ENCODE measurements around the gene OTUB1. TPM values are rescaled to one million over a fixed set of nuclear protein-coding genes. Genes with fewer than 3 reads are reported as not detected.

OTUB1 gene
- polyA plus RNA-seq, 3 donors: 96.8 to 103 (median 97.5) TPM

DNA sequence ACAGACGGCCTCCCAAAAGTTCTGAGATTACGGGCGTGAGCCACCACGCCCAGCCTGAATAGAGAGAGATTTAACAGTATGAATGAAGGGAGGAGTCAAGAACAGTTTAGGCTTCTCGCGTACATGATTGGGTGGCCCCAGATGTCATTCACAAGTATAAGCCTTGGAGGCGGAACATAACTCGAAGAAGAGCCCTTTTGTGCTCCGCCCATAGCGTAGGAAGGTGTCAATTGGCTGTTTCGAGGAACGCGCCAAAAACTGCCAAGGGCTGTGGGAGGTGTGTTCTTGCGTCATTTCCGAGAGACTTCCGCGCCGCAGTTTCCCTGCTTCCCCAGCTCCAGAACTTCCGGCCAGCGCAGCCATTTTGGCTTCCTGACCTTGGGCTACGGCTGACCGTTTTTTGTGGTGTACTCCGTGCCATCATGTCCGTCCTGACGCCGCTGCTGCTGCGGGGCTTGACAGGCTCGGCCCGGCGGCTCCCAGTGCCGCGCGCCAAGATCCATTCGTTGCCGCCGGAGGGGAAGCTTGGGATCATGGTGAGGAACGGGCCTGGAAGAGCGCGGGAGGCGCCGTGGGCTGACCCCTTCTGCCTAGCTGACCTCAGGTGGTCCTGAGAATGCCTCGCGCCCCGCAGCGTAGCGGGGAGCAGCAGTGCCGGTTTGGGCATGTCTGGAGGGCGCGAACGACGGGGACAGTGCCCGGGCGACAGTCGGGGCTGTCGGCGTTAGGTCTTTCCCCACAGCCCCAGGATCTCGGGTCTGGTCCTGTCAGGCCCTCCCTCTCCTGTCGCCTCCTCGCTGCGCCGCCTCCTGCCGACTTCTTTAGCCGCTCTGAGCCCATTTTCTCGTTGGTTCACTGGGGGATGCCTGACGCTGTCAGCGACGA lies 11.7 kb upstream of the OTUB1 start, which contains the start of gene COX8A:
Gene COX8A, plus strand, starts transcription at position 362 of the 885 bp plus-strand sequence. Its CDS starts 61 bp downstream, at position 423.
- DNase-seq (ENCODE audit: low read depth in 3 of 3, low spot score in 2 of 3): peak; percentile 99 to 100 (median 99)

DNA sequence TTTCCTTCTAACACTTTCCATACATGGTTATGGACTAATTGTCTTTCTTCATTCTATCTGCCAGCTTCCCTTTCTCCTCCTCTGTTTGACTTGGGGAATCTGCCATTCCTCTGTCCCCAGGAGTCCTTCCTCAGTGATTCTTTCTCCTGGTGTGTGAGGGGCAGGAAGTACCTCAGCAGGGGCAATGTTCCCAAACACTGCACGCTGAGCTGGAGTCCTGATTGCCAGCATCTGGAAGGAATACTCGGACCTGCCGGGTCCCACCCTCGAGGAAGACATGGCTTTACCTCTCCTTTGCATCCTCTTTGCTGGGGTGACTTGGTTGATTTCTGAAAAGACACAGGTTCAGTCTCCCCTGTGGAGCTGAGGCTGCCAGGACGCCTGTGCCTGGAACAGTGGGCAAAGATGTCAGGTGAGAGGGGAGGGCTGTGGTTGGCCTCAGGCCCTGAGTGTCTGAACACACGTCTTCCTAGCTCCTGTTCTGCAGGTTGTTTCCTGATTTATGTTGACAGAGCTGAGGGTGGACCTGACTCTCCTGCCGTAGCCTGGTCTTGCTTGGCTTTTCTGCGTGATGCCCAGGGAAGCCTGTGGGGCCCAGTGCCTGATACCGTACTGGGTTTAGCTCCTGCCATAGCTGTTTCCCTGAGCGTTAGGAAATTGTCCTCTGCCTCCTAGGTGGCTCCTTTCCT lies 7.5 kb upstream of the OTUB1 start:
- DNase-seq (ENCODE audit: low read depth in 3 of 3, low spot score in 2 of 3): no peak

- no peak for DNase-seq (ENCODE audit: low read depth in 3 of 3, low spot score in 2 of 3)
These were observed 6.8 kb upstream of the OTUB1 start for GRCh38 chr11:63979426-63979825.

GRCh38 chr11:63985812-63986155 lies 454 bp upstream of the OTUB1 start:
- DNase-seq (ENCODE audit: low read depth in 3 of 3, low spot score in 2 of 3): no peak

GRCh38 chr11:63986932-63987513 lies 785 bp downstream of the OTUB1 start:
- no peak for DNase-seq (ENCODE audit: low read depth in 3 of 3, low spot score in 2 of 3)

DNA sequence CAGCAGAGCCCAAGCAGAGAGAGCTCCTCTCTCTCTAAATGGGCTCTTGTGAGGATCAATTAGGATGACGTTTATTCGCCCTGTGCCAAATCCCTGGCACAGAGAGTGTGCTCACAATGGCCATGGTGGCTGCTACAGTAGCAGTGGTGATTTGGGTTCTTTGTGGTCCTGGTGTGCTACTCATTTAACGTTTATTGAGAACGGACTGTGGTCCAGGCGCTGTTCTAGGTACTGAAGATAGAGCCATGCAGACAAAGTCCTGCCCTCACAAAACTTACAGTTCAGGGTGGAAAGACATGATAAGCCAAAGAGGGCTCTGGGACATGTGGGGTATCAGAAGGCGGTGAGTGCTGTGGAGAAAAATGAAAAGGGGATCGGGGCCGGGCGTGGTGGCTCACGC lies 5.3 kb downstream of the OTUB1 start:
- no peak for DNase-seq (ENCODE audit: low read depth in 3 of 3, low spot score in 2 of 3)

GRCh38 chr11:63993100-63993499 lies 6.9 kb downstream of the OTUB1 start:
- DNase-seq (ENCODE audit: low read depth in 3 of 3, low spot score in 2 of 3): no peak

- no peak for DNase-seq (ENCODE audit: low read depth in 3 of 3, low spot score in 2 of 3)
These were observed 7.8 kb downstream of the OTUB1 start for GRCh38 chr11:63993993-63994392.

- DNase-seq (ENCODE audit: low read depth in 3 of 3, low spot score in 2 of 3): no peak
These were observed 10.3 kb downstream of the OTUB1 start for GRCh38 chr11:63996512-63996911.

- DNase-seq (ENCODE audit: low read depth in 3 of 3, low spot score in 2 of 3): no peak
These were observed 11.0 kb downstream of the OTUB1 start for GRCh38 chr11:63997104-63997700.

DNA sequence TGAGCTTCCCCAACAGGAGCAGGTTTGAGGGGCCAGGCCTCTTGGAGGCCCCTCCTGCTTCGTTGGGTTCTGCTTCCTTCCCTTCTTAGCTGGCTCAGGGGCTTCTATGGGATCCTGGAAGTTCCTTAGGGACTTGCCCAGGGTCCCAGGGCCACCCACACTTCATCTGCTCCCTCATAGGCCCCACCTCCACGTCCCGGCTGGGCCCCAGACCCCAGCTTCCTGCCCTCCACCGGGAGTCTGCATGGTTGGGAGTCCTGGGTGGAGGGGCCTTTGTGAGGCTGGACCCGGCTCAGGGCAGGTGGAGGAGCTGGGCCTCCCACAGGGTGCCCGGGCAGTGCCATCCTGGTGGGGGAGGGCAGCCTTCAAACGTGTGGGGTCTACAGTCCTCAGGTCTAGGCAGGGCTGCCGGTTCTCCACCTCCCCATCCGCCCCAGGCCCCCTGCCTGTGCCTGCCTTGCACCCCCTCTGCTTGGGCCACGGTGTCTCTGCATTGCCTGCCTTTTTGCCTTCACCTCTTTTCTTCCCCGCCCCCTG lies 11.6 kb downstream of the OTUB1 start:
- DNase-seq (ENCODE audit: low read depth in 3 of 3, low spot score in 2 of 3): no peak

DNA sequence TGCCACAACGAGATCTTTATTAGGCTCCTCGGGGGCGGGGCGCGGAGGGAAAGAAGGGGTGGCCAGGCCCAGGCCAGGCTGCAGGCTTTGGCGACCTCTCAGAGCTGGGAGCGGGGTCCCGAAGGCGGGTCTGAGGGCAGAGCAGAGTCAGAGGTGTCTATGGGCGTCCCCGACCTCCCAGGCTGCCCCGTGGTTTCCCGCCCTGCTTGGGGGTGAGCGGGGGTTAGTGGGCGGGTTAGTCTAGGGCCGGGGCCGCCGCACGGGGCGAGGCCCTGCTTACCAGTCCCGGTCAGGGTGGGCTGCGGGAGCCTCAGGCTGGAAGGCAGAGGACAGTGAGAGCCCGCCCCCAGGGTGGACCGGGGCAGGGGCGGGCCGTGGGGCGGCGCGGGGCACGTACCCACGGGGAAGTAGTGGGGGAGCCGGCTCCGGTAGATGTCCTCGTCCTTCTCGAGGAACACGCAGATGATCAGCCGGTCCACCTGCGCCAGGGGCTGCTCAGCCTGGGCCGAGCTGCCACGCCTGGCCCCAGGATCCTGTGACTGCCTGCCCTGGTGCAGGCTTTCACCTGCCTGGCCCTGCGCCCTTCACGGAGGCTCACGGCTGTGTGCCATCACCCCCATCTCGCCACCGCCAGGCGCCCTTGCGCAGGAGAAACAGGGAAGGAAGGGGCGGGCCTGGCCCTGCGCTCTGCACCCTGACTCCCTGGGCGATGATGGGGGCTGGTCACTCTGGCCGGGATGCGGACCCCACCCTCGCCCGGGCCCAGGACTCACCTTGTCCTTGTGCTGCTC lies 12.5 kb downstream of the OTUB1 start:
- DNase-seq (ENCODE audit: low read depth in 3 of 3, low spot score in 2 of 3): no peak

DNA sequence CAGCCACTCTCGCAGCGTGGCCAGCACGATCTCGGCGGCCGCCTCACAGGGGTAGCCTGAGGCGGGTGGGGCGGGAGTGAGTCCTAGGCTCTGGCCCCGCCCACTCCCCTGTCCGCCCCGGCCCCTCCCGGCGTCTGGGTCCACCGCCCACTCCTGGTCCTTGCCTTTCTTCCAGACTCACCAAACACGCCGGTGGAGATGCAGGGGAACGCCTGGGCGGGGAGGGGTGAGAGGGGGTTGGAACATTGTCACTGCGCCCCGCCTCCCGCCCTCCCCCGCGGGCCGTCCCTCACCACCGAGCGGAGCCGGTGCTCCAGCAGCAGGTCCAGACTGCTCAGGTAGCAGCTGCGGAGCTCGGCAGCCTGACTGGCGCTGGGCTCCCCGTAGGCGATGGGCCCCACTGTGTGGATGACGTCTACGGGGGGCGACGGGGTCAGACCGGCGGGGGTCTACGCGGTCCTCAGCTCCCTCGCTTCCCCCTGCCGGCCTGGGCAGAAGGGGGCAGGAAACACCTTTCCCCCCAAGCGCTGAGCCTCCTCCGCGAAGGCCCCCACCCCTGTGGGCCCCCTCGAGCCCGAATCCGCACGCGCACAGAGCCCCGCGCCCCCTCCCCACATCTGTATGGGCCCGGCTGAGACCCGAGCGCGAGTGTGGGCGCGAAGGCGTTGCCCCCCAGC lies 13.2 kb downstream of the OTUB1 start:
- DNase-seq (ENCODE audit: low read depth in 3 of 3, low spot score in 2 of 3): no peak

DNA sequence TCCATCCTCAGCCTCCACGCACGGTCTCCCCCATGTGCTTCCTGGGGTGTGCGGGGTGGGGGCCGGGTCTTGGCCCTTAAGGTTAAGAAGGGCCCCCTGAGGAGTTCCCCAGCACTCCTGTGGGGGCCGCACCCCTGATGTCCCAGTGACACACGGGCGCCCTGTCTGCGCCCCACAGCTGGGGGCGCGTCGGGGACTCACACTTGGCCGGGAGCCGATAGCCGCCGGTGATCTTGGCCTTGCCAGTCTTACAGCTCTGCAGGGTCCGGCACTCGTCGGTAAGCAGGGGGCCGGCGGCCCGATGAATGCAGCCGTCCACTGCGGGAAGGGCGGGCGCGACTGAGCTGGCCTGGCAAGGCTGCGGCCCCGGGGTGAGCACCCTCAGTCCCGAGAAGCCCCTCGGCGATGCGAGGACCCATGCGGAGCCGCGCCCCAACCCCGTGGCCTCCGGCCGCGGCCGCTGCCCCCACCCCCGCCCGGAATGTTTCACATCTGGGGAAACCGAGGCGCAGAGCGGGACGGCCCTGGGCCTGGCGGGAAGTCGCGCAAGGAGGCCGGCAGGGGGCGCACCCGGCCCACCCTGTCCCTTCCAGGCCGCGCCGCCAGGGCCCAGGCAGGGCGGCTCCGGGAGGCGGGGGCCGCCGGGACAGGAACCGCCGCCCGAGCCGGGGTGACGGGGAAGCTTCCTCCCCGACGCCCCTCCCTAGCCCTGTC lies 13.9 kb downstream of the OTUB1 start:
- DNase-seq (ENCODE audit: low read depth in 3 of 3, low spot score in 2 of 3): no peak

- no peak for DNase-seq (ENCODE audit: low read depth in 3 of 3, low spot score in 2 of 3)
These were observed 14.7 kb downstream of the OTUB1 start for GRCh38 chr11:64000740-64001483.

DNA sequence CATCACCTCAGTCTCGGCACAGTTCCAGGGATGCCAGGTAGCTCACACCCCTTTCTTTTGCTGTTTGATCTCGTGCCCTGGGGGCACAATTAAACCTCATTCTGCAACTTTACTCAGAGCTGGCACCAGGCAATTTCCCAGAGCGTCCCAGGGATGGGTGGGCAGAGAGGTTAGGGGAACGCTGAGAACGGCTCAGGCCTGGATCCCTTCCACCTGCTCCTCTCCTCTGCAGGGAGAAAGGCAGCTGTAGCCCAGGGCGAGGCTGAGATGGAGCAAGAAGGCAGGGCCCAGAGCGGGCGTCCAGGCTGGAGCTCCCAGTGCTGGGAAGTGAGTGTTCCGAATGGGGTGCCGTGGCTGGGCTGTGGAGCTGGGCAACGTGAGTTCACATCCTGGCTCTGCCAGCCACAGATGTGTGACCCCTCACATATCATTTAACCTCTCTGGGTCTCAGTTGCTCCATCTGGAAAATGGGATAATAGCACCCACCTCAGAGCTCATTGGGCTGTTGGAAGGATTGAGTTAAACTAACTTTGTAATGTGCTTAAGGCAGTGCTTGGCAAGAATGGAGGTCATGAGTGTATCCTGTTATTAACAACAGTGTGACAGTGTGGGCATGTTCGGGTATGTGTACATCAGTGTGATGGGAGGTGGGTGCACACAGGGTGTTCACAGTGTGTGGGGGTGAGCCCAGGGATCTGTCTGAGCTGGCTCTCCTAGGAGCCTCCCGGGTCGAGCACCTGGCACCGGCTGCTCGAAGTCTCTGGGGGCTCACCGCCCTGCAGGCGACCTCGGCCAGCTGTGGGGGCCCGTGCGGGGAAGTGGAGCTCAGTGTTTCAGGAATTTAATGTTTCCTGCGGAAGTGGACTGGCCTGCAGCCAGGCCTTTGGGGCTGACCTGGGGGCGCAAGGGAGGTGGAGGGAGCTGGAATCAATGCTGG lies 15.5 kb downstream of the OTUB1 start:
- no peak for DNase-seq (ENCODE audit: low read depth in 3 of 3, low spot score in 2 of 3)
